Esophagus squamous epithelium (tissue), 5 donors: ENCODE results near the gene TMPRSS3. TPM values are rescaled to one million over a fixed set of nuclear protein-coding genes. Genes with fewer than 3 reads are reported as not detected.

Experiments used
- DNase-seq: peaks from one replicate; lab custom pipeline; 2025; lab: John Stamatoyannopoulos, UW
- H3K27ac ChIP-seq, 4 donors: fragments of 200-600 bp; sonication (generic); one replicate each; pipeline ENCODE4 v1.5.1; 2016 to 2019; ENCODE audit warnings: mild to moderate bottlenecking in 1 of 4
- H3K27me3 ChIP-seq, 4 donors: fragments of 200-600 bp; sonication (generic); 1 replicate in 3 of 4; 2 replicates in 1 of 4; pipeline versions ENCODE4 v1.5.1 to v1.6.0; 2017 to 2021; ENCODE audit warnings: antibody characterized with exemption in 1 of 4
- H3K36me3 ChIP-seq, 3 donors: fragments of 200-600 bp; sonication (generic); one replicate each; pipeline ENCODE4 v1.5.1; 2016 to 2019
- H3K4me1 ChIP-seq, 3 donors: fragments of 200-600 bp; sonication (generic); one replicate each; pipeline ENCODE4 v1.5.1; 2017 to 2019
- H3K4me3 ChIP-seq, 4 donors: fragments of 200-600 bp; sonication (generic); 1 replicate in 3 of 4; 2 replicates in 1 of 4; pipeline ENCODE4 v1.5.1; 2016 to 2019; ENCODE audit warnings: mild to moderate bottlenecking in 2 of 4, moderate library complexity in 1 of 4
- H3K9me3 ChIP-seq, 3 donors: fragments of 200-600 bp; sonication (generic); one replicate each; pipeline ENCODE4 v1.5.1; 2016 to 2019
- POLR2A ChIP-seq, 4 donors: fragments of 450-650 bp; IDR thresholded peaks; one replicate each; pipeline ENCODE4 v1.6.1; 2017; ENCODE audit warnings: antibody characterized with exemption in 4 of 4, mild to moderate bottlenecking in 4 of 4, moderate library complexity in 3 of 4
- WGBS, 2 donors: methylation state at CpG; one replicate each; pipeline ENCODE4 v1.1.5; 2018; 5-methylcytosine and 5-hydroxymethylcytosine counted together
- intact Hi-C: fragments of 100-400 bp; cut with DNase I; formaldehyde crosslinking; loops from one replicate; pipeline ENCODE4 v1.15.0; 2022
- total RNA-seq, 4 donors: library from RNA; depleted of rRNA; stranded (reverse); fragments of >200 nt; gene quantifications; one replicate each; pipeline ENCODE4 v1.1.0, GENCODE V29; 2016
- TF ChIP-seq, protein P1 (sequence below), 6 experiments: fragments of 450-650 bp in 4 of 6; fragments of 200-600 bp in 2 of 6; sonication (generic) in 2 of 6; IDR thresholded peaks; one replicate each; pipeline ENCODE4 v1.5.1; 2016 to 2019; ENCODE audit warnings: antibody characterized with exemption in 6 of 6, mild to moderate bottlenecking in 4 of 6, moderate library complexity in 4 of 6
- donor health status: DM: yes; HTN: yes; CAD: no.

The TMPRSS3 gene
- total RNA-seq, 4 donors from 2014 or later = 0.09 TPM; not detected in 3

DNA sequence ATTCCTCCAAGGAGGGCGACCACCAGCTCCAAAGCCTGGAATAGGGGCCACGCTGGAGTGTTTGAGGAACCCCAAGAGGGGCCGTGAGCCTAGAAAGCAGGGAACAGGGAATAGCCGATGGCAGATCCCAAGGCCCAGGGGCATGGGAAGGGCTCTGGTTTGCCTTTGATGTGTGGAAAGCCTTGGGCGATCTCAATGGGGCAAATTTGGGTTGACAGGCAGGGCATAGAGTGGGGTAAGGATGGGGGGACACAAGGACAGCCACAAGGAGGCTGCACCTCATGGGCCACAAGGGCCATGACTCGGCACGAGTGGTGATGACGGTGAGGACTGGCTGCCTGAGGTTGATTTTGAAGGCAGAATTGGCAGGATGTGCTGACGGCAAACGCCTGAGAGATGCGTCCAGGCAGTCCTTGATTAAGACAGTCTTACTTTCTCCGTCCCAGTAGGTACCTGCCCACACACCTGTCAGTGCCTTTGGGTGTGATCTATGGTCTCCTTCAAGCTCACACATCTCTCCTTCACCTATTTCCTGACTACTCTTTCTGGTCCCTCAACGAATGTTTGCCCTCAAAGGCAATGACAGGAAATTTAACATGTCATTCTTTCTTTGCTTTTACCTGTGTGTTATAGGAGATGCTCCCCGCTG lies 2.0 kb upstream of the TMPRSS3 start:
- Histone ChIP-seq H3K4me1 (no peaks in the 10 kb centered on the region), H3K36me3 (no peaks in the 10 kb centered on the region), H3K27me3 (peaks cover 0 to 7% (median 0%) of the 10 kb centered on the region in 4 donors), H3K4me3 (no peak overlapping the region), H3K9me3 (no peaks in the 10 kb centered on the region), H3K27ac (no peak overlapping the region)
- 80 to 82% methylated on average over 13 of the region's 14 CpGs for WGBS, 2 donors
- no peak for DNase-seq
- TF ChIP-seq, protein P1, sequence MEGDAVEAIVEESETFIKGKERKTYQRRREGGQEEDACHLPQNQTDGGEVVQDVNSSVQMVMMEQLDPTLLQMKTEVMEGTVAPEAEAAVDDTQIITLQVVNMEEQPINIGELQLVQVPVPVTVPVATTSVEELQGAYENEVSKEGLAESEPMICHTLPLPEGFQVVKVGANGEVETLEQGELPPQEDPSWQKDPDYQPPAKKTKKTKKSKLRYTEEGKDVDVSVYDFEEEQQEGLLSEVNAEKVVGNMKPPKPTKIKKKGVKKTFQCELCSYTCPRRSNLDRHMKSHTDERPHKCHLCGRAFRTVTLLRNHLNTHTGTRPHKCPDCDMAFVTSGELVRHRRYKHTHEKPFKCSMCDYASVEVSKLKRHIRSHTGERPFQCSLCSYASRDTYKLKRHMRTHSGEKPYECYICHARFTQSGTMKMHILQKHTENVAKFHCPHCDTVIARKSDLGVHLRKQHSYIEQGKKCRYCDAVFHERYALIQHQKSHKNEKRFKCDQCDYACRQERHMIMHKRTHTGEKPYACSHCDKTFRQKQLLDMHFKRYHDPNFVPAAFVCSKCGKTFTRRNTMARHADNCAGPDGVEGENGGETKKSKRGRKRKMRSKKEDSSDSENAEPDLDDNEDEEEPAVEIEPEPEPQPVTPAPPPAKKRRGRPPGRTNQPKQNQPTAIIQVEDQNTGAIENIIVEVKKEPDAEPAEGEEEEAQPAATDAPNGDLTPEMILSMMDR (IDR thresholded peaks at IDR 0.05) = no peak
- TF ChIP-seq POLR2A (IDR thresholded peaks at IDR 0.05) = no peak
- intact Hi-C loops = no loop called here

DNA sequence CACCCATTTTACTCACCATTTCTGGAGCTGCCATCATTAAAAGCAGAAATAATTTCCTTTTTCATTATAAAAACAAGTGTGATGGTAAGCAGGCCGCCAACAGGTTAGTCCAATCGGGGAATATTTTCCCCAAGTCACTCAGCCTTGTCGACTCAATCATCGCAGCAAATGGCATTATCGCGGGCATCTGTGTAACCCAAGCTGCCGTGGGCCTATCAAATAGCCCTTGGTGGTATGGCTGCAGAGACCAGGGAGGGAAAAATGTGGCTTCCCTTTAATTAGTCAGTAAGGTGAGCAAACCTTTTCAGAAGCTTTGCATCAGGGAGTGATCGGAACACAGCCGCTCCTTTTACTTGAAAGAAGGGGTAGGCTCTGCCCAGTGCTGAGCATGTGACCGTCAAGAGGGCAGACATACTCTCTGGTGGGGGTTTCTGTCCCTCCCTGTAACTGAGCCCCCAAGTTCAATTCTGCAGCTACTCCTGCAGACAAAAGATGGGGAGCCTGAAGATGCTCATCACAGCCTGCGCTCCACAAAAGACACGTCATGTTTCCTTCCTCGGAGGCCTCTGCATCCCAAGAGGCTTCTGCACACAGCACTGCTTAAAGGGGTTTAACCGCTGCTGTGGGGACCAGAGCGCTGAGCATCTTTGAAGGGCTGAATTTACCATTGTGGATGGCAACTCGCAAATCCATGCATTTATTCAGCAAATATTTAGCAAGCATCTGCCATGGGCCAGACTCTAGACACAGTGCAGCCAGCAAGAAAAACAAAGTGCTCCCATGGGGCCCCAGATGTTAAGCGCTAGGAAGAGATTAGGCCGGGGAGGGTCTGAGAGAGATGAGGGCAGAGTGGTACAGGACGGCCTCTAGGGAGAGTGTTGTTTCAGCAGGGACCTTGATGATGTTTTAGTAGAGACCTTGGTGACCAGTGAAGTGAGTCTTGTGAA lies 1.2 kb upstream of the TMPRSS3 start:
- Histone ChIP-seq H3K27ac (no peak overlapping the region), H3K4me1 (no peaks in the 10 kb centered on the region), H3K9me3 (no peaks in the 10 kb centered on the region), H3K27me3 (peaks cover 0 to 15% (median 0%) of the 10 kb centered on the region in 4 donors), H3K36me3 (no peaks in the 10 kb centered on the region), H3K4me3 (no peak overlapping the region)
- TF ChIP-seq, protein P1 (IDR thresholded peaks at IDR 0.05) = no peak
- no peak for TF ChIP-seq POLR2A (IDR thresholded peaks at IDR 0.05)
- 81 to 84% methylated on average over 15 to 16 of the region's 19 CpGs for WGBS, 2 donors
- DNase-seq = no peak
- intact Hi-C loops = no loop called here

DNA sequence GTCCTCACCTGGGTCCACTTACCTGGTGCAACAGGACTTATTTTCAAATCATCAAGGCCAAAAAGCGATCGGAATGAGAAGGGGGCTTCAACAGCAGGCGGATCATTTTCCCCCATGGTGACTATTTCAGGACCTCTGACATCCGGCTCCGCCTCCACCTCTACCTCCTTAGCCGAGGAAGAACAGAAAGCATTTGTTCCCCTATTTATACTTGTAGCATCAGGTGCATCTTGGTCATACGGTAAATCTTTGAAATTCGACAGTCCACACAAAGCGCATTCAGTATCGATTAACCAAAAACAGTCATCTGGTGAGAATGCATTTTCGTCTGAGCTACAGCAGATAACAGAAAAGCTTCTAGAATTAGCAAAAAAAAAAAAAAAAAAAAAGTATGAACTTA lies 550 bp downstream of the TMPRSS3 start:
- Histone ChIP-seq H3K4me1 (no peaks in the 10 kb centered on the region), H3K27me3 (peaks cover 0 to 31% (median 0%) of the 10 kb centered on the region in 4 donors), H3K27ac (no peak overlapping the region), H3K4me3 (no peak overlapping the region), H3K9me3 (no peaks in the 10 kb centered on the region), H3K36me3 (no peaks in the 10 kb centered on the region)
- 88 to 90% methylated on average over 10 to 11 of the region's 11 CpGs for WGBS, 2 donors
- TF ChIP-seq, protein P1 (IDR thresholded peaks at IDR 0.05) = no peak
- no peak for TF ChIP-seq POLR2A (IDR thresholded peaks at IDR 0.05)
- DNase-seq = no peak
- intact Hi-C loops = no loop called here

DNA sequence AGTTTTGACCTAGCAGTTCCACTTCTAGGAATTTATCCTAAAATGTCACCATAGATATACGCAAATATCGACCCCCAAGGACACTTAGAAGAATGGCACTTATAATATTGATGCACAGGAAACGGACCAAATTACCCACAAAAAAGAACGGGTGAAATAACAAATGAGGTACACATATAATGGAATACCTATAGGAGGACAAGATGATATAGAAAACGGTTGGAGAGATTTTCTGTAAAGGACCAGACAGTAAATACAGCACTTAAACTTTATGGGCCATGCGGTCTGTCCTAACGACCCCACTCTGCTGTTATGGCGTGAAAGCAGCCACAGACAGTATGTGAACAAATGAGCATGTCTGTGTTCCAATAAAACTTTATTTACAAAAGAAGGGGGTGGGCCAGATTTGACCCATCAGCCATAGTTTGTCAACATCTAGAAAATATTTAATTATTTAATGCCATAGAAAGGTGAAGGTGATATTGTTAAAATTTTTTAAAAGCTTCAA lies 2.4 kb downstream of the TMPRSS3 start:
- H3K9me3 ChIP-seq = no peaks in the 10 kb centered on the region
- 53 to 57% methylated on average over 8 of the region's 8 CpGs for WGBS, 2 donors
- intact Hi-C loops = no loop called here
- H3K4me3 ChIP-seq = no peak overlapping the region
- no peaks in the 10 kb centered on the region for H3K36me3 ChIP-seq
- TF ChIP-seq, protein P1 (IDR thresholded peaks at IDR 0.05) = no peak
- no peak for TF ChIP-seq POLR2A (IDR thresholded peaks at IDR 0.05)
- DNase-seq = no peak
- no peaks in the 10 kb centered on the region for H3K4me1 ChIP-seq
- no peak overlapping the region for H3K27ac ChIP-seq
- peaks cover 0 to 49% (median 0%) of the 10 kb centered on the region in 4 donors for H3K27me3 ChIP-seq
